Uterus (tissue), 4 donors: ENCODE measurements around the gene TSFM. TPM values are rescaled to one million over a fixed set of nuclear protein-coding genes. Genes with fewer than 3 reads are reported as not detected.
A peak's percentile ranks its signal among the peaks of the same experiment; 100 is the strongest.

Source experiments
- DNase-seq, 2 donors: peaks; one replicate each; pipeline ENCODE4 v3.0.0-alpha.2; 2019 to 2020
- H3K27ac ChIP-seq, 2 donors: fragments of 200-600 bp; sonication (generic); 1 replicate in 1 of 2; 2 replicates in 1 of 2; pipeline ENCODE4 v1.5.1; 2016 to 2018
- H3K27me3 ChIP-seq, 2 donors: fragments of 200-600 bp; sonication (generic); one replicate each; pipeline ENCODE4 v1.5.1; 2018 to 2019; ENCODE audit warnings: control low read depth in 1 of 2
- H3K36me3 ChIP-seq, 2 donors: fragments of 200-600 bp; sonication (generic); one replicate each; pipeline ENCODE4 v1.5.1; 2019; ENCODE audit warnings: control low read depth in 1 of 2
- H3K4me1 ChIP-seq, 2 donors: fragments of 200-600 bp; sonication (generic); one replicate each; pipeline ENCODE4 v1.5.1; 2018 to 2019; ENCODE audit warnings: control low read depth in 1 of 2
- H3K4me3 ChIP-seq, 2 donors: fragments of 200-600 bp; sonication (generic); 1 replicate in 1 of 2; 2 replicates in 1 of 2; pipeline ENCODE4 v1.5.1; 2018 to 2019; ENCODE audit warnings: mild to moderate bottlenecking in 1 of 2
- H3K9me3 ChIP-seq, 2 donors: fragments of 200-600 bp; sonication (generic); one replicate each; pipeline ENCODE4 v1.5.1; 2019; ENCODE audit warnings: control low read depth in 1 of 2
- CTCF ChIP-seq, 4 experiments: fragments of 200-600 bp in 2 of 4; fragments of 450-650 bp in 2 of 4; sonication (generic) in 2 of 4; IDR thresholded peaks; one replicate each; pipeline ENCODE4 v1.5.1; 2016 to 2019; ENCODE audit warnings: antibody characterized with exemption in 4 of 4, mild to moderate bottlenecking in 2 of 4, moderate library complexity in 1 of 4
- POLR2A ChIP-seq, 2 donors: fragments of 450-650 bp; IDR thresholded peaks; one replicate each; pipeline ENCODE4 v1.6.1; 2016; ENCODE audit warnings: antibody characterized with exemption in 2 of 2, mild to moderate bottlenecking in 1 of 2, moderate library complexity in 1 of 2
- intact Hi-C: fragments of 100-400 bp; cut with DNase I; formaldehyde crosslinking; loops from one replicate; pipeline ENCODE4 v1.15.1; 2023; ENCODE audit warnings: low total_unique reads
- total RNA-seq, 4 donors: library from RNA; depleted of rRNA in 3 of 4; stranded (reverse); fragments of >200 nt in 3 of 4; gene quantifications; one replicate each; pipeline versions ENCODE4 v1.1.0 to v1.2.4, GENCODE V29; 2014 to 2023
- donor health status: DM: yes; HTN: yes; CAD: no.

TSFM gene
- total RNA-seq, 4 donors from 2014 or later, result 8.2 to 22.3 (median 16.7) TPM

DNA sequence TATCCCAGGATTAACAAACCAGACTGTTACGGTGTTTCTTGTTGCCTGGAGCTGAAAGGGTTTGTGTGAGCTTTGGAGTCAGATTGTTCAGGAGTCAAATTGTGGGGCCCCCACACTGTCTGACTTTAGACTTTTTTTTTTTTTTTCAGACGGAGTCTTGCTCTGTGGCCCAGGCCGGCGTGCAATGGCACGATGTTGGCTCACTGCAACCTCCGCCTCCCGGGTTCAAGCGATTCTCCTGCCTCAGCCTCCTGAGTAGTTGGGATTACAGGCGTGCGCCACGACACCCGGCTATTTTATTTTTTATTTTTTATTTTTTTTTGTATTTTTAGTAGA is 847 bp downstream of the TSFM start:
- no peak overlapping the region for H3K27ac ChIP-seq
- H3K36me3 ChIP-seq, result no peaks in the 10 kb centered on the region

DNA sequence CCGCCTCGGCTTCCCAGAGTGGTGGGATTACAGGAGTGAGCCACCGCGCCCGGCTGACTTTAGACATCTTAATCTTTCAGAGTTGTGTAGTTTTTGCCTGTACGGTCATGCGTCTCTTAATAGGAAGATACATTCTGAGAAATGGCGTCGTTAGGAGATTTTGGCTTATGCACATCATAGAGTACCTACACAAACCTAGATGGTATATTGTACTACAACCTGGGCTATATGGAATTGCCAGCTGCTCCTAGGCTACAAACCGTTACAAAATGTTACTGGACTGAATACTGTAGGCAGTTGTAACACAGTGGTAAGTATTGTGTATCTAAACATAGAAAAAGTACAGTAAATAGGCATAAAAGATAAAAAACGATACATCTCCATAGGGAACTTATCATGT is 1.3 kb downstream of the TSFM start:
- TF ChIP-seq POLR2A (IDR thresholded peaks at IDR 0.05), result no peak
- no peak for TF ChIP-seq CTCF (IDR thresholded peaks at IDR 0.05)
- intact Hi-C loops, result no loop called here
- H3K4me1 ChIP-seq, result no peaks in the 10 kb centered on the region
- DNase-seq, result no peak
- no peaks in the 10 kb centered on the region for H3K36me3 ChIP-seq
- H3K27ac ChIP-seq, result no peak overlapping the region
- no peaks in the 10 kb centered on the region for H3K27me3 ChIP-seq
- no peaks in the 10 kb centered on the region for H3K9me3 ChIP-seq
- H3K4me3 ChIP-seq, result peak overlapping the region in 1 of 2 donors; percentile 68

More for the DNA sequence above, 847 bp downstream of the TSFM start:
- Histone ChIP-seq H3K27me3 (no peaks in the 10 kb centered on the region), H3K9me3 (no peaks in the 10 kb centered on the region), H3K4me1 (no peaks in the 10 kb centered on the region), H3K4me3 (peak overlapping the region; percentile 68 to 91)
- intact Hi-C loops, result no loop called here
- DNase-seq, result no peak
- TF ChIP-seq POLR2A (IDR thresholded peaks at IDR 0.05) (no peak), CTCF (IDR thresholded peaks at IDR 0.05) (no peak)

GRCh38 chr12:57793920-57794319 is 11.3 kb downstream of the TSFM start:
- H3K4me1 ChIP-seq, result no peaks in the 10 kb centered on the region
- no peak for DNase-seq
- H3K4me3 ChIP-seq, result no peak overlapping the region
- H3K9me3 ChIP-seq, result no peaks in the 10 kb centered on the region
- H3K27ac ChIP-seq, result no peak overlapping the region
- TF ChIP-seq CTCF (IDR thresholded peaks at IDR 0.05) (no peak), POLR2A (IDR thresholded peaks at IDR 0.05) (no peak)
- H3K27me3 ChIP-seq, result no peaks in the 10 kb centered on the region
- intact Hi-C loops, result no loop called here
- no peaks in the 10 kb centered on the region for H3K36me3 ChIP-seq

DNA sequence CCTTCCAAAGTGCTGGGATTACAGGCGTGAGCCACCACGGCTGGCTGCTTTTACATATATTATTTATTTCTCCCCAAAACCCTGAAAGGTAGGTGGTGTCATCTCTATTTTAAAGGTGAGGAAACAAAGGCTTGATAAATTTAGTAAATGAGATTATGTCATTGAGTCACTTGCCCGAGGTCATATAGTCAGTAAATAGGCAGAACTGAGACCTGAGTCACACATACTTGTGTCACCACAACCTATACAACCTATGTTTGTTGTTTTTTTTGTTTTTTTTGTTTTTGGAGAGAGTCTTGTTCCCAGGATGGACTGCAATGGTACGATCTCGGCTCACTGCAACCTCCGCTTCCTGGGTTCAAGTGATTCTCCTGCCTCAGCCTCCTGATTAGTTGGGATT is 12.8 kb downstream of the TSFM start:
- intact Hi-C loops, result no loop called here
- DNase-seq, result no peak
- Histone ChIP-seq H3K4me1 (no peaks in the 10 kb centered on the region), H3K4me3 (no peak overlapping the region), H3K9me3 (no peaks in the 10 kb centered on the region), H3K27me3 (no peaks in the 10 kb centered on the region), H3K27ac (no peak overlapping the region), H3K36me3 (no peaks in the 10 kb centered on the region)
- TF ChIP-seq CTCF (IDR thresholded peaks at IDR 0.05) (no peak), POLR2A (IDR thresholded peaks at IDR 0.05) (no peak)

DNA sequence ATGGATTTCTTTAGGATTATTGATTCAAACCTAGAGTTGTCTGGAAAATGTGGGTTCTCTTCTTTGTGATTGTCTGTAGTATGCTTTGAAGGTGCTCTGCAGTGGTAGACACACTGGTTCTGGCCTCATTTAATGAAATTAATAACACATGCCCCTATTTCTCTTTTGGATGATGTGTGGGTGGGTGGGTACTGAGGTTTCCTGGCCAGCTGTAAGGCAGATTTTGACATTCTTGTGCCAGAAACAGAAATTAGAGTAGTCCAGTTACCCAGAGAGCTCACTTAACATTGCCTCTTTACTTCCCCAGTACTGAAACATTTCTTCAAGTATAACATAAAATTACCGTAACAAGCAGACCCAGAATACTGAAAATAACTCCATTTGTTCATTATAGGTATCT is 14.4 kb downstream of the TSFM start:
- TF ChIP-seq POLR2A (IDR thresholded peaks at IDR 0.05), result no peak
- no peak for TF ChIP-seq CTCF (IDR thresholded peaks at IDR 0.05)
- H3K27ac ChIP-seq, result no peak overlapping the region
- H3K4me3 ChIP-seq, result no peak overlapping the region
- no peaks in the 10 kb centered on the region for H3K4me1 ChIP-seq
- no peaks in the 10 kb centered on the region for H3K27me3 ChIP-seq
- H3K36me3 ChIP-seq, result no peaks in the 10 kb centered on the region
- no peaks in the 10 kb centered on the region for H3K9me3 ChIP-seq
- intact Hi-C loops, result no loop called here
- no peak for DNase-seq
